RKO (cell line): Measurements from ENCODE around the gene ZNF511.
"Not testable (repeated sequence)": the region's sequence is repeated elsewhere in the genome, so short reads cannot be mapped to it uniquely, and the experiment has no call there.

Source experiments
- DNase-seq: peaks from one replicate; pipeline ENCODE4 v3.0.0-alpha.2; 2016; ENCODE audit warnings: low spot score

Gene ZNF511, protein sequence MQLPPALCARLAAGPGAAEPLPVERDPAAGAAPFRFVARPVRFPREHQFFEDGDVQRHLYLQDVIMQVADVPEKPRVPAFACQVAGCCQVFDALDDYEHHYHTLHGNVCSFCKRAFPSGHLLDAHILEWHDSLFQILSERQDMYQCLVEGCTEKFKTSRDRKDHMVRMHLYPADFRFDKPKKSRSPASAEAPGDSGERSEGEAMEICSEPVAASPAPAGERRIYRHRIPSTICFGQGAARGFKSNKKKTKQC

DNA sequence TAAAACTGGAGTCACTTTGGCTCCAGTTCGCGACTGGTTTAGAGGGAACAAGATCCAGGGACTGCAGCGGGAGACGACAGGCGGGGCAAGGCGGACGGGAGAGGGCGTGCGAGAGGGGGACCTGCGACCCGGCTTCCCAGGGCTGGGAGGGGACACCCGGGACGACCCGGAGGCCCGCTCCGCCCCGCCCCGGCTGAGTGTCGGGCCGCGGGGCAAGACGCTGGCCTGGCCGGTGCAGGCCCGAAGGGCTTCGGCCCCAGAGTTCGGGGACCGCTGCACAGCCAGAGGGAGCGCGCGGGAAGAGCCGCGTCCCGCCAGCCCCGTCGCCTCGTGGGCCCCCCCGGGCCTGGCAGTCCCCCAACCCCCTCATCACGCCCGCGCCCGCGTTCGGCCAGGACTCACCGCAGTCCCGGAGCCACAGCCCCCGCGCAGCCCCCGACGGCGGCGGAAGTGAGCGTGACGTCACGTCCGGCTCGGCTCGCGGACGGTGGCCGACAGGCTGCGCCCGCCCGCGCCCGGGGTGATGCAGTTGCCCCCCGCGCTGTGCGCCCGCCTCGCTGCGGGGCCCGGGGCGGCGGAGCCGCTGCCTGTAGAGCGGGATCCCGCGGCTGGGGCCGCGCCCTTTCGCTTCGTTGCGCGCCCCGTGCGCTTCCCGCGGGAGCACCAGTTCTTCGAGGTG lies at the start of gene ZNF511, which contains the start of gene TUBGCP2:
ZNF511 (plus strand) TSS at position 494 of the 679 bp plus-strand sequence; CDS start at position 524, 30 bp downstream.
TUBGCP2 (minus strand) TSS at position 452 of the 679 bp plus-strand sequence. CDS start 5,931 bp downstream, outside the sequence.
- DNase-seq, result peak; percentile 86

DNA sequence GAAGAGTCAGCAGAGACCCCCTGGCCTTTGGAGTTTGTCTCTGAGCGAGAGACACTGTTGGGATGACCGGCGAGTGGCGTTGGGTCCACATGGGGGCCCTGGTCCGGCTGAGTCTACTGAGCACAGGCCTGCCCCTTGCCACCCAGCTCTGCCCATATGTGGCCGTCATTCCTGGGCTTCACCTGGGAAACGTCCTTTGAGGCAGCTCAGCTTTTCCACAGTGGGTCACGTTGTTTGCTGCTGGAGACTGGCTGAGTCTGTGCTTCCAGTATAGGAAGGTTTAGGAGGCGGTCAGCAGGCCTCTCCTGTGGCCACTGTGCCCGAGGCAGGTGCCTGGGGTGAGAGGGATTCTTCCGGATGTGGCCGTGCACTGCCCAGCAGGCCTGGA lies 49.1 kb upstream of the ZNF511 start:
- DNase-seq, result no peak

DNA sequence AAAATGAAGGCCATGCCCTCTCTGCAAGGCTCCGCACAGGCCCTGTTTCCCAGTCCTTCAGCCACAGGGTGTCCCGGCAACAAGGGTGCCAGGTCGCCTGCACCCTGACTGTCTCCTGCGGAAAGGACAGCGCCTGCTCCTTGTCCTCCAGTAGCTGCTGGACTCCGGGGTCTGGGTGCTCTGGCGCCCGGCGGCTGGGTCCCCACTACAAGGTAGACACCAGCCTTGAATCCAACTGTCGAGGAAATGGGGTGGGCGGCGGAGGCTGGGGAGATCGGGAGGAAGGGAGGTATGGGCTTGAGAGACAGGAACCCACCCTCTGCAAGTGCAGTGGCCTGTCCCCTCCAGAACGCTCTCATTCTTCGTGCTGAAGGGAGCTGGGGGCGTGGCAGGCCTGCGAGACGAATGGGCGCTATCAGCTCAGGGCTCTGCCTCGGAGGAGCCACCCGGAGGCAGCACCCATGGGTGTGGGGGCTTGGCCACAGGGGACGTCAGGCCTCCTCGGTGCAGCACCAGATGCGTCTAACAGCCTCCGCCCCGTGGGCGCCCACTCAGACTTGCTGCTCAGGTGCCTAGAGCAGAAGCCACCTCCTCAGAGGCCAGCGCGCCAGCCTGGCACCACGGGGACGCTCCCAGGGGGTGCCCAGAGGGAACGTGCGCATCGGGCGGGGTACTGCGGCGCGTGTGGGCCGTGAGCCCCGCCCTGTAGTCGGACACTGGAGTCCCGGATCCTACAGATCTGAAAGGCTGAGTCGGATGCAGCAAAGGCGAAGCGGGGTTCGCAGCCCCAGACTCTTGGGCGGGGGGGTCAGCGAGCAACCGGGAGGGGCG lies 47.6 kb upstream of the ZNF511 start:
- DNase-seq, result peak; percentile 67

DNA sequence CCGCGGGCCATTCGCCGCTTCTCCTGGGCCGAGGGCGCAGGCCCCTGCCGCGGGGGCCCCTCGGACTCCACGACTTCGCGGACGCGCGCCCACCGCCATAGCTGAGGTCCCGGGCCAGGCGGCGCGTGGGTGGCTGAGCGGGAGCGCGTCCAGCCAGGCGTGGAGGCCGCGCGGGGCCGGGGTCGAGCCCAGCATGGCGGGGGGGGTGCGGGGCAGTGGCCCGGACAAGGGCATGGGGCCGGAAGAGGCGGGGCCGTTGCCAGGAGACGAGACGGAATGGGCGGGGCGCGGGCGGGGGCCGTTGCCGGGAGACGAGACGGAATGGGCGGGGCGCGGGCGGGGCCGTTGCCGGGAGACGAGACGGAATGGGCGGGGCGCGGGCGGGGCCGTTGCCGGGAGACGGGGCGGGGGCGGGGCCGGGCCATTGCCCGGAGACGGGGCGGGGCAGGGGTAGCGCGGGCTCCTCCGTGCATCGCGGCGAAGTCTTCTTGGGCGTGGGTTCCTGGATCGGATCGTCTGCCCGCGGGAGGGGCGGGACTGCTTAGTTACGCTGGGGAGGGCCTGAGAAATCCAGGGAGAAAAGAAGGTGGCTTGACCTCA lies 46.9 kb upstream of the ZNF511 start:
- DNase-seq, result peak; percentile 79

DNA sequence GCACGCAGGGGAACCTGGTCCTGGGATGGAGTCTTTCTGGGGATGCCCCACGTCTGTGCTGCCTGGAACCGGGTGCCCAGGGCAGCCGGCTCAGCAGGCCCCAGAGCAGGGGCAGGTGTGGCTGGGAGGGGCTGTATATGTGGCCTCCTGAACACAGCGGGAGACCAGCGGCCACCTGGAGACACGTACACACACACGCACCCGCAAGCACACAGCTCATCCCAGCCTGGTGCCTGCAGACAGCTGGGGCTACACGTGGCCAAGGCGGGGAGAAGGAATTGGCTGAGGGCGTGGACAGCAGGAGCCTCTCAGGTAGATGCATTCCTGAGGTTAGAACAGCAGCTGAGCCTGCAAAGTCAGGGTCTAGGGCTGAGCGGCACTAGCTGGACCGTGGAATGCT lies 46.0 kb upstream of the ZNF511 start:
- DNase-seq, result no peak

DNA sequence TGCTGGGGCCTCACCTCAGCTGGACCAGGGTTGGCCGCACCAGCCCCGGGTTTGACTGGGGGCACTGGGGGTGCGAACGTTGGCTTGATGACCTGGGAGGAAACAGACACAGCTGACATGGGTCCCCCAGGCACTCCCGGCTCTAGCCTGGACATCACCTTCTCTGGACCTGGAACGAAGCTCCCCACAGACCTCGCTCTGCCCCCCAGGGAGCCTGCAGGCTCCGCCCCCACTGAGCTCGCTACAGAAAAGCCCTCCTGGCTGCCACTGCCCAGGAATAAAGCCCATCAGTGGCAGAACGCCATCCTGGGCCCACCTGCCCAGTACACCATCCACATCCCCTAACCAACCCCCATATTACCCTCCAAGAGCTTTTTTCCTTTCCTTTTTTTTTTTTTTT lies 45.0 kb upstream of the ZNF511 start:
- no peak for DNase-seq

DNA sequence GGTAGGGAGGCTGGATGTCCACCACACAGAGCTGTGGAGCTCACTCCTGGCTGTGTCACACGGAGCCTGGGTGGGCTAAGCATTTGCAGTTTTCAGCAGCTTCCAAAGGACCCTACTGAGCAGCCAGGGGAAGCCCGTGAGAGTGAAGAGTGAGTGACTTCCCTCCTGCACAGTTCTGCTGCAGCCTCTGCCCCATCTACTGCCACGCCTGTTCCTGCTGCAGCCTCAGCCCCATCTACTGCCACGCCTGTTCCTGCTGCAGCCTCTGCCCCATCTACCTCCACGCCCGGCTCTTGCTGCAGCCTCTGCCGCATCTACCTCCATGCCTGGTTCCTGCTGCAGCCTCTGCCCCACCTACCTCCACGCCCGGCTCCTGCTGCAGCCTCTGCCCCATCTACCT lies 44.3 kb upstream of the ZNF511 start:
- no peak for DNase-seq

DNA sequence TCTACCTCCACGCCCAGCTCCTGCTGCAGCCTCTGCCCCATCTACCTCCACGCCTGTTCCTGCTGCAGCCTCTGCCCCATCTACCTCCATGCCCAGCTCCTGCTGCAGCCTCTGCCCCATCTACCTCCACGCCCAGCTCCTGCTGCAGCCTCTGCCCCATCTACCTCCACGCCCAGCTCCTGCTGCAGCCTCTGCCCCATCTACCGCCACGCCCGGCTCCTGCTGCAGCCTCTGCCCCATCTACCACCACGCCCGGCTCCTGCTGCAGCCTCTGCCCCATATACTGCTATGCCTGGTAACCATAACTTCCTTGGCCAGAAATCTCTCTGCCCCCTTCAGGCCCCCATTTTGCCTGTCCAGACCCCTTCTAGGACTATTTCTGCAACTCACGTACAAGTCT lies 43.7 kb upstream of the ZNF511 start:
- not testable (repeated sequence) for DNase-seq

DNA sequence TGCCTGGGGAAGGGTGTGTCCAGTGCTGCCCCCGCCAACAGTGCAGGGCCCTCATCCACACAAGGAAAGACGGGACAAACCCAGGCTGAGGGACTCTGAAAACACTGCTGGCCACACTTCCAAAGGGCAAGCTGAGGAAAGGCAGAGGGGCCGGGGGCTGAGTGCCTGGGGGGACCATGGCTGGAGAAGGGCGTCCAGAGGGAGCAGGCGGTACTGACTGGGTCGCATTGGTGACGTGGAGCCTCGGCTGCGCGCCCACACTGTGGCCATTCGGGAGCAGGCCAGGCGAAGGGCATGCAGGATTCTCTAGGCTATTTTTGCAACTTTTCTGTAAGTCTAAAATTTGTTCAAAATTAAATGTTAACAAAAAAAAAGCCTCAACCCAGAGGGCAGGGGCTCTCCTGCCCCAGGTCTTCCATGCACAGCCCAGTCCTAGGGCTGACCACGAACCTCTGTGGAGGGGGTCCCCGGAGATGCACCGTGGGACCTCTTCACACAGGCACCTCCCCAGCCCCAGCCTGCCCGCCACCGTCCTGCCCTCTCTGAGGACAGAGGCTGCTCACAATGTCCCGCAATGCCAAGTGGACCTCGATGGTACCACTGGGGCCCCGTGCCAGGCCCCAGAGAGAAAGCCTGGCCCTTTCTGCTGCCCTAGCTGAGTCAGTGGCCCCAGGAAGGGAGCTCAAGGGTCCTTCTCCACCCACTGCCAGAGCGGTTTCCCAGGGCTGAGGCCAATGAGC lies 42.5 kb upstream of the ZNF511 start:
- no peak for DNase-seq

DNA sequence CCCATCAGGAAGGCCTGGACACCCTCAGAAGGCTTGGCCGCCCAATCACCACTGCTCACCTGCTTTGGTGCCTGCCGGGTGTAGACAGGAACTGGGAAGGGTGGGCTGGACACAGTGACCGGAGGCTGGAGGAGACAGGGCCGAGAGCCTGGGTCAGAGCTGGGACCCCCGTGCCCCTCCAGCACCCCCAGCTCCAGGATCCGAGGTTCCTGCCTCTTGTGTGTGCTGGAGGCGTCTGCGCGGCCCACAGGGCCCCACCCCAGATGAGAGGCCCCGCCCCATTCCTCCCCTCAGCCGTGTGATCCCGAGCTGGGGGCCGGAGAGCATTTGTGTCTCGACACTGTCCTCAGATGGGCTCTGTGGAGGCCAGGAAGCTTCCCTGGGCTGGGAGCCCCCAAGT lies 41.4 kb upstream of the ZNF511 start:
- DNase-seq, result no peak

DNA sequence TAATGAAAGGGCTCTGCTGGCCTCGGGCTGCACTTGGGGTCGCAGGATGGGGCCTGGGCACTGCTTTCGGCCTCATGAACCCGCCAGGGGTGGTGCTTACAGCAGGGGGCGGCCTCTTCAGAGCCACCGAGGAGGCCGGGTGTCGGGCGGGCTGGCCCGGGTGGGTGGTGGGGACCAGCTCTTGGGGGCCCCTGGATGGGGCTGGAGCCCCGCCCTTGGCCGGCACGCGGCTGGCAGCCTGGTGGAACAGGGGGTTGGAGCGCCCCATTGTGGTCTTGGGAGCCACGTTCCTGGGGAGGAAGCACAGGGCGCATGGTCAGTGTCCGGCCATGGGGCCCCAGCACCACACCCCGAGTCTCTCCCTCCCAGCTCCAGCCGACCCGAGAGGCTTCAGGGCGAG lies 40.9 kb upstream of the ZNF511 start:
- DNase-seq, result no peak

DNA sequence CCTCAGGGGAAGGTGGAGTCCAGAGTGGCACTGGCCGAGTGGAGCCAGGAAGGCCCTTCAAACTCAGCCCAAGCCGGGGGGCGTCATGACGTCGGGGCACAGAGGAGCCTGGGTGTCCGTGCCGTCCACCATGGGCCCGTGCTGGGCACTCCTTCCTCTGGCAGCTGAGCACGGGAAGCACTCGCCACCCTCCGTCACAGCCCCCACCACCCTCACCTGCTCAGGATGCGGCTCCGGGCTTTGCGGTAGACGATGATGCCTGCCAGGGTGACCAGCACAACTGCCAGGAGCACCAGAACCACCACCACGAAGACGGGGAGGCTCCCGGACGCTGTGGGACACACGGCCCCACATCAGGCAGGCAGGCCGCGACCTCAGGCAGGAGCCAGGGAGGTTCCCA lies 40.2 kb upstream of the ZNF511 start:
- no peak for DNase-seq

DNA sequence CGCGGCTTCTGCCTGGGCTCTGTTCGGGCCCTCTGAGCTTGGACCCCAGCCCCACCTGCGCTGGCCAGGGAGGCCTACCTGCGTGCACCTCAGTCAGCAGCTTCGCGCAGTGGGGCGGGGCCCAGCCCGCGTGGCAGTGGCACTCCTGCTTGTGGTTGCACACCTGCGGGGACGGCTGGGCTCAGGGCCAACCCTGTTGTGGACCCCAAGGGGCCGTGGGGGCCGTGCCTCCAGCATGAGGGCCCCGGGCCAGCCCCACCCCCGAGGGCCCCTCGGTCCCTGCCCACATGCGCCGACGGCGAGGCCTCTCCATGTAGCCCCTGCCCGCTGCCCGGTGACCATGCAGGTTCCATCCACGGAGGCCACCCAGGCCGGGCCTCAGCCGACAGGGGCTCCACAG lies 39.3 kb upstream of the ZNF511 start:
- DNase-seq, result no peak

DNA sequence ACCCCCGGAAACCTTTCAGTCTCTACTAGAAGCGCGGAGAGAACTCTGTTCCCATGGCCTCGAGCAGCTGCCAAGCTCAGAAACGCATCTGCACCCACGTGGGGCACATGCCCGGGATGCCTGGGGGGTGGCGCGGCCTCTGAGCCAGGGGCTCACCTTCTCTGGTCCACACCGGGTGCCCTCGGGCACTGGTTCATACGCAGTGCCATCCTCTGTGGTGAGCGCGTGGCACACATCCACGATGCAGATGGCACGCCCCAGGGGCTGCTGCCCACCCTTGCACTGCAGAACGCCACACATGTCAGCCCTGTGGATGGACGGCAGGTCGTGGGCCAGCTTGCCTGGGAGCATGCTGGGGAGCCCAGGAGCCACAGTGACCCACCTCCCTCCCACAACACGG lies 38.5 kb upstream of the ZNF511 start:
- DNase-seq, result no peak

DNA sequence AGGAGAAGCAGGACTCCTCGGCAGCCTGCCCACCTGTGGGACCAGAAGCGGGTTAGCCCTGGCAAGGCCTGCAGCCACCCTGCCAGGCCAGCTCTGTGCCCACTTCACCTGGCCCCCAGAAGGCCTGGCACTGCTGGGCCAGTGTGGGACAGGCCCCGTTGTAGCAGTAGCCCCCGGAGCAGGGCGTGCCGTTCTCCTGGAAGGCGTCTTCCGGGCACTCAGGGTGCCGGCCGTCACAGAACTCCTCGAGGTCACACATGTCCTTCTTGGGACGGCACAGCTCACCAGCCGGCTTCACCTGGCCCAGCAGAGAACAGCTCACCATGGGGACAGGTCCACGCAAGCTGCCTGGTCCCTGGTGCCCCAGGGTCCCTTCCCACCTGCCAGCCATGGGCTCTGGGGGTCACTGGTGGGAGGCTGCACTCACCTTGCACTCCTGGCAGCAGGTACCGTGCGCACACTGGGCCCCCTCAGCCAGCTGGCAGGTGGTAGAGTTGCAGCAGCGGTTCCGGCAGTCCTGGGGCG lies 37.9 kb upstream of the ZNF511 start:
- DNase-seq, result no peak

DNA sequence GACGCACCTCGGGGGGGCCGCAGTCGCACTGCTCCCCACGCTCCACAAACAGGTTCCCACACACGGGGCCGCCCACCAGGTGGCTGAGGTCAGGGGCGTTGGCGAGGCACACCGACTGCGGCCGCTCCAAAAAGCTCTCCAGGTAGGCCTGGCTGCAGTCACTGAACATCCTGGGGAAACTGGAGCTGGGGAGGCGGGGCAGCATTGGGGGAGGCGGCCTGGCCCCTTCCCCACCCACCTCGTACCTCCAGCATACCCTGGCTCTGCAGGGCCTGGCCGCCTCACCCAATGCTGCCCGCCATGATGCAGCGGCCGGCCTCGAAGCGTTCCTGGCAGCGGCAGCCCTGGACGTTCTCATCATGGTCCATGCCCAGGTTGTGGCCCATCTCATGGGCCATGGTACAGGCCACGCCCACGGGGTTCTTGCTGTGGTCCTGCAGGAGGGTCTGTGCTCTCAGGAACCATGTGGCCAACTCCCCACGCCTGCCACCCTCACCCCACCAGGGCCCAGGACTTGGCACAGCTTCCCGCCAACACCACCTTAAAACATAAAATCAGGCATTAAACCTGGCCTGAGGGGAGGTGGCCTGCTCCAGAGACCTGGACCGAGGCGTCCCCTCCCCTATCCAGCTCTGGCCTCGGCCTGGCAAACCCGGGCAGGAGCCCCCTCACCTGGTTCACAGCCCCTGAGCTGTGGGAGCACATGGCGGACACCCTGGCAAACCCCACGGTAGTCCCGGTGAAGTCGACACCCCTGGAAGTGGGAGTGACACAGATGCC lies 37.0 kb upstream of the ZNF511 start:
- no peak for DNase-seq

DNA sequence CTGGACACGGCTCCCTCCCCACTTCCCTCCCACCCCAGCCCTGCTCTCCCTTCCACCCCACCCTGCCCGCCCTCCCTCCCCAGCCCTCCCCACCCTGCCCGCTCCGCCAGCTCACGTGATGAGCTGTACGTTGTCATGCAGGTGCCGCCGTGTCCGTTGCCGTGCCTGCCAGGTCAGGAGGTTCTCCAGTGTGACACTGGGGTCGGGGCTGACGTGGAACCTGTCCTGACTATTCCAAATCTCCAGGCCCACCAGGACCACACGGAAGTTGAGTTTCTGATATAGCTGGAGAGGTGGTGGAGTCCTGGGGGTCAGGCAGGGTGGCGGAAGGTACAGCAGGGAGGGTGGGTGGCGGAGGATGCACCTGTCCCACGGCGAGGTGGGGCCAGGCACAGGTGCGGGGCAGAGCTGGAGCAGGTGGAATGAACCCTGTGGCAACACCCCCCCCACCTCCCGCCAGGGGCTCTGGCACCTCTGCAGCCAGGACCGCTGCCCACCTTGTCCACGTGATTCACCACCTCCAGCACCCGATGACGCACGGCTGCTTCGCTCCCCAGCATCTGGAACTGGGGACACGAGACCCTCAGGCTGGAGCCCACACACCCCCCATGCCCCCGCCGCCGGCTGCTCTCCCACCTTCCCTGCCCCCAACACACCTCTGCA lies 36.3 kb upstream of the ZNF511 start:
- DNase-seq, result no peak

DNA sequence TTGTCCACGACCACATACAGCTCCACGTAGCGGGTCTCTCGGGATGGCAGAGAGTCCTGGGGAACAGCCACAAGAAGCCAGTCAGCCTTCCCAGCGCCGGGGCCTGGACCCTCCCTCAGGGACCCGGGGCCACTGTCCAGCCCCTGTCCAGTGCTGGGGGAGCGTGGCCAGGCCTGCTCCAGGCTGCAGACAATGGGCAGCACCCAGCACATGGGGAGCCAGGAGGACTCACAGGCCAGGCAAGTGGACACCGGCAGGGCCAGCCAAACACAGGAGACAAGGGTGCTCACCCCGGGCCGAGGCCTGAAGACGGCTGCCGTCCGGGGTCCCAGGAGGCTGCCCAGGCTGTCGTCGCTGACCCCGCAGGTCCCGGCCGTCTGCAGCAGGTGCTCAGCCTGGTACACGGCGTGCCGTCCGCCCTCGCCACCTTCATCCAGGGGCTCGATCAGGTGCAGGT lies 35.7 kb upstream of the ZNF511 start:
- DNase-seq, result no peak

DNA sequence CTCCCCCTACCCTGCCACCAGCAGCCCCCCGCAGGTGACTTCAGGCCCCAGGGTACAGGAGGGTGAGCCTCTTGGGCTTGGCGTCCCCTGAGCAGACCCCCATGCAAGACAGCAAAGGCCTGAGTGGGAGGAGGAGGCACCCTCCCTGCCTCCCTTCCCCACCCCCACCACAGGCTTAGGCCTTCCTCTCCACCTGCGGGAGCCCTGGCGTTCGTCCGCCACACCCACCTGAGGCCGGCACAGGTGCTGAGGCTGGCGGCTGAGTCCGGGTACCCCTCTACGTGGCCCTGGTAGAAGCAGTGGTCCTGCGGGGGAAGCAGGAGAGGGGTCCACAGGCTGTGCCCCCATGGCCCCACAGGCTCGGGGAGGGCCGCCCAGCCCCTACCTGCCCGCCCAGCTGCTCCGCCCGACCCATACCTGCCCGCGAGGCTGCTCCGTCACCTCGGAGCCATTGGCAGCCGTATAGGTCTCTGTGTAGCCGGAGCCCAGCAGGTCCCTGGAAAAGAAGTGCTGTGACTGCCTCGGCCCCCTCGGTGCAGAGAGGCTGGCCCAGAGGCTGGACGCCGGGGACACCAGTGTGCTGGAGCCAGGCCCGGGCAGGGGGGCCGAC lies 35.1 kb upstream of the ZNF511 start:
- DNase-seq, result no peak
